ENCODE measurements around the gene SHOX.
"Not testable (repeated sequence)": the region's sequence is repeated elsewhere in the genome, so short reads cannot be mapped to it uniquely, and the experiment has no call there.

- not testable (repeated sequence) for TF ChIP-seq EZH2 (optimal IDR thresholded peaks at IDR 0.05; ENCODE audit: low read depth, low read length)
- TF ChIP-seq, protein P1, sequence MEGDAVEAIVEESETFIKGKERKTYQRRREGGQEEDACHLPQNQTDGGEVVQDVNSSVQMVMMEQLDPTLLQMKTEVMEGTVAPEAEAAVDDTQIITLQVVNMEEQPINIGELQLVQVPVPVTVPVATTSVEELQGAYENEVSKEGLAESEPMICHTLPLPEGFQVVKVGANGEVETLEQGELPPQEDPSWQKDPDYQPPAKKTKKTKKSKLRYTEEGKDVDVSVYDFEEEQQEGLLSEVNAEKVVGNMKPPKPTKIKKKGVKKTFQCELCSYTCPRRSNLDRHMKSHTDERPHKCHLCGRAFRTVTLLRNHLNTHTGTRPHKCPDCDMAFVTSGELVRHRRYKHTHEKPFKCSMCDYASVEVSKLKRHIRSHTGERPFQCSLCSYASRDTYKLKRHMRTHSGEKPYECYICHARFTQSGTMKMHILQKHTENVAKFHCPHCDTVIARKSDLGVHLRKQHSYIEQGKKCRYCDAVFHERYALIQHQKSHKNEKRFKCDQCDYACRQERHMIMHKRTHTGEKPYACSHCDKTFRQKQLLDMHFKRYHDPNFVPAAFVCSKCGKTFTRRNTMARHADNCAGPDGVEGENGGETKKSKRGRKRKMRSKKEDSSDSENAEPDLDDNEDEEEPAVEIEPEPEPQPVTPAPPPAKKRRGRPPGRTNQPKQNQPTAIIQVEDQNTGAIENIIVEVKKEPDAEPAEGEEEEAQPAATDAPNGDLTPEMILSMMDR (IDR thresholded peaks at IDR 0.05; ENCODE audit: low read length), result not testable (repeated sequence)
These were observed 22.5 kb upstream of the SHOX start for GRCh38 chrX:608088-608487.

Measured in MM.1S (cell line).